NCI-H187 treated with DMSO at 0.1 percent for 48 hours (cell line): ENCODE results near the gene TRAF3.

ENCODE experiments used
- DNase-seq: peaks from one replicate; lab custom pipeline; 2025; lab: John Stamatoyannopoulos, UW

Gene TRAF3

DNA sequence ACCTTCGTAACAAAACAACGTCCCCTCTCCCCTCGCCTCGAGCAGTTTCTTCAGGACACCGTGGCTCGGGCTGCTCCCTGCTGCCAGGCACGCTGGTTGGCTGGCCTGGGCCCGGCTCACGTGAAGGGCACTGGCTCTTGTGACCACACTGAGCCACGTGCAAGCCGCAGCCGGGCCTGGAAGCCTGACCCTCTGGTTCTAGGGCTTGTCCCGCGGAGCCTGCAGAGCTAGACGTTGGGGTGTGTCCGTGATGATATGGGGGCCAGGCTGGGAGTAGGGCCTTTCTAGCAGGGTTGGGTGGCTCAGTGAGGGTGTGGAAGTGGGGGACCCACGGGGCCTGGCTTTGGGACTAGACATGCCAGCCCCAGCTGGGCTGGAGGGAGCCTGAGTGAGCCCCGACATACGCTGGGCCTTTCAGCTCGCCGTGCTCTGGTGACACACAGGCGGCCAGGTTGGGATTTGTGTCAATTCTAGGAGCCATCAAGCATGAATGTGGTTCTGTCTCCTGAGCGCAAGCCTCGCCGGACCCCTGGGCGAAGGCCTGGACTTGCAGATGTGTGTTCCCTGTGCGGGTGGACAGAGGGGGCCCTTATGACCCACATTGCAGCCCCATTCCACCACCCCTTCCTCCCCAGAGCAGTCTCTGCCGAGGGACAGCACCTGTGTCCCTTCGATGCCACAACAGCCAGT, 131.7 kb downstream of the TRAF3 start:
- DNase-seq: no peak

DNA sequence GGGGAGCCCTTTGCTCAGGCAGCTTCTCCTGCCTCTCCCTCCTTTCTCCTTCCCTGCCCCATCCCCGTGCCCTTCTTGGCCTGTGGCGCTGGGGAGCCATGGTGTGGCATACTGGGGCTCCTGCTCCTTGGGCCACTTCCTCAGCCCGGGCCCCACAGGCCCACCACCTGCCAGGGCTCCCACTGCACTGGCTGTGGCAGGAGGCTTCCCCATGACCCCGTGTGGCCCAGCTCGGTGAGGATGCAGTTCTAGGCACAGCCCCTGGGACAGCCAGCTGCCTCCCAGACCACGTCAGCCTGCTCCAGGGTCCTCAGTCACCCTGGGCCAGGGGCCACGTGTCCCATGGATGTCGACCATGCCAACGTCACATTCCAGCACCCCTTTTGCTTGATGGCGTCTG, 132.2 kb downstream of the TRAF3 start:
- no peak for DNase-seq

DNA sequence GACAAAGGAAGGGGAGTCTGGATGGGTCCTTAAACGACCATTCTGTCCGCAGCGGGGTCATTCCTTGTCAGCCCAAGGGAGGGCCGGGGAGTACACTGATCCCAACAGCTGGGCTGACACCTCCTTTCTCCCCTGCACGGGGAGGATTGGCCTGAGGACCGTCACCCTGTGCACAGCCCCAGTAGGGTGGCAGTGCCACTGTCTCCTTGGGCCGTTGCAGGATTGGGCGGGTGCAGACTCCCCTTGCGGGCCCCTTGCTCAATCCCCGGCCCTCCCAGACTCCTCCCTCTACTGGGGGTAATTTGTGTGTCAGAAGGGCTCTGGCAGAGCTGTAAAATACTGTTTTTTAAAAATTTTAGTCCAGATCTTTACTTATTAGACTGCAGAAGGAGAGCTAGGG, 132.7 kb downstream of the TRAF3 start:
- DNase-seq: no peak

DNA sequence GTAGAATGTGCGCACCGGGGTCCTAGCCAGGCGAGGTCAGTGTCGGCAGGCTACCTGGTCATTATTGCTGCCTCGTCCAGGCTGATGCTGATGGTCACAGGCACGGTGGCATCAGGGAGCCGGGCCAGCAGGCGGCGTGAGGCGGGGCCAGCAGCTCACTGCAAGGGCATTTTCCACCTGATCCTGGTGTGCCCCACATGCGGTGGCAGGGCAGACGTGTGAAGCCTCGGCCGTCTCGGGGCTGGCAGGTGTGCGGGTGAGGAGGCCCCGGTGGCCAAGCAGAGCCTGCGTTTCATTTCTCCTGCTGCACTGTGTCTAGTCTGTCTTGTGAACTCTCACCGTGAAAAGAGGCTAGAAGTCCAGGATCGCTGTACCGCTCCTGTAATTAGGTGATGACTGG, 133.2 kb downstream of the TRAF3 start:
- no peak for DNase-seq

DNA sequence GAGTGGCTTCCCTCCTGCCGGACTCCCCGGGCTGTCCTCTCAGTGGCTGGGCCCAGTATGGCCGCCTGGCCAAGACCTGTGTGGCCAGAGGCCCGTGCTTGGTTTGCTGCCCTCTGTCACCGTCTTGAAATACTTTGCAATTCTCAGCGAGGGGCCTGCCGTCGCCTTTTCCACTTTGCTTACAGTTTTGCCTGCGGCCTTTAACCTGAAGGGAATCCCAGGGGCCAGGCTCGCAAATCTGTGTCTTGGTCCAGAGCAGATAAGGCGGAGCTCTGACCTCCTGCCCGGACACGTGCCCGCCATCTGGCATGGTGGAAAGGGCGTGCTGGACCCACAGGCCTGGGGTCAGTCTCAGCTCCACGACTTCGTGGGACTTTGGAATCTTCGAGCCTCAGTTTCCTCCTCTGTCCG, 134.3 kb downstream of the TRAF3 start:
- DNase-seq: no peak

DNA sequence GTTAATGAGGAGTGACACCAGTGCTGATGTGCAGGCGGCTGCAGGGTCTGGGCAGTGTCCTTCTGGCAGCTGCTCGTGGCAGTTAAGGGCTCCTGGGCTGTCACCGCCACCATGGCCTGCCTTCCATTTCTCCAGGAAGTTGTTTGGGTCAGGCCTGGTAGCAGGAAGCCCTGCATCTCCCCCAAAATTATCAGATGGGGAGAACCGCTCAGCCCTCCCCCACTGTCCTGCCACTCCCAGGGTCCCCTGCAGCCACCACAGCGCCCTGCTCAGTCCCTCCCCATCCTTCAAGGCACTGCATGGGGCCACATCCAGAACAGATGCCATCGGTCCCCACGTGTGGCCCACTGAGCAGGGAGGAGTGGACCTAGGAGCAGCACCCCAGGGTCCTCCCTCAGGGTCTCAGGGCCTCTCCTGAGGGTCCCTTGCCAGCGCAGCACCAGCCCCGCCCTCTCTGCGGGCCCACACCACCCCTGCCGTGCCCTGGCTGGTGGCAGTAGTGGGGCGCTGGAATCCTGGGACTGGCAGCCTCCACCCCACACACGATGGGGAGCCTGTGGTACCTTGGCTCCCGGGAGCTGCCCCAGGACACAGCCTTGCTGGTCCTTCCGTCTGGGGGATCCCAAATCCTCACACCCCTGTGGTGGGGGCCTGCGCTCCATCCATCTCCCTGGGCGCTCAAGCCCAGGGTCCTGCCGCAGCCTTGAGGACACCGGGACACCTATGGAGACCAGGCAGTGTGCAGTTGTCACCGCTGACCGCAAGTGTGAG, 134.9 kb downstream of the TRAF3 start:
- DNase-seq: no peak

DNA sequence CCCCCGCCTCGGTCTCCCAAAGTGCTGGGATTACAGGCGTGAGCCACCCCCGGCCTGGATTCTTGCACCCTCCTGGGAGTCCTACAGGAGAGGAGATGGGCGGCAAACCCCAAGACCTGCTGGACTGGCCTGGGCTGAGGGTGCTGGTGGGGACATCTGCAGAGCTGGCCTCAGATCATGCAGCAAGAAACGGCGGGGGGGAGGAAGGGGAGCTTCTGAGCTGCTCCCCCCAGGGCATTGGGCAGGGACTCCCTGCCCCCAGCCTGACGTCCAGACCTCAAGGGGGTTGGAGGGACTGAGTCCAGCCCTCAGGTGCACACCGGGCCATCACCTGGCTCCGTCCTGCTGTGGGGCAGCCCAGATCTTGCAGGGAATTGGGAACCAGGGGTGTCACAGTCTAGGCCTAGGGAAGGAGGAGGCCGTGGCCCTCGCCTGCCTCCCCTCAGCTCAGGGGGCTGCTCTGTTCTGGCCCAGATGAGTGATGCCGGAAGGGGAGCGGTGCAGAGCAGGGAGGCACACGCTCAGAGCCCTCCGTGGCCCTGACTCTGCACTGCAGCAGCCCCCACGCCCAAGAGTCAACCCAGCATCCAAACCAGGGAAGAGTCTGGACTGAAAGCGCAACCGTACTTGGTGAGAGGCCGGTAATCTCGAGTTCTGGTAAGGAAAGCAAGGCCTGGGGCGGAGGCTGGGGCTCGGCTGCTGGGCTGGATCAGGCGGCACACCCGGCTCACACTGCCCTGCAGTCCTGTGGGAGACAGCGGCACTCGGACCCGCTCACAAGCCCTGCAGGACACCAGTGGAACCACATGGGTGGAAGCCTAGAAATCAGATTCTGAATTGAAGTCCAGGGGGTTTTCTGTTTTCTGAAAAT, 136.3 kb downstream of the TRAF3 start:
- DNase-seq: no peak

DNA sequence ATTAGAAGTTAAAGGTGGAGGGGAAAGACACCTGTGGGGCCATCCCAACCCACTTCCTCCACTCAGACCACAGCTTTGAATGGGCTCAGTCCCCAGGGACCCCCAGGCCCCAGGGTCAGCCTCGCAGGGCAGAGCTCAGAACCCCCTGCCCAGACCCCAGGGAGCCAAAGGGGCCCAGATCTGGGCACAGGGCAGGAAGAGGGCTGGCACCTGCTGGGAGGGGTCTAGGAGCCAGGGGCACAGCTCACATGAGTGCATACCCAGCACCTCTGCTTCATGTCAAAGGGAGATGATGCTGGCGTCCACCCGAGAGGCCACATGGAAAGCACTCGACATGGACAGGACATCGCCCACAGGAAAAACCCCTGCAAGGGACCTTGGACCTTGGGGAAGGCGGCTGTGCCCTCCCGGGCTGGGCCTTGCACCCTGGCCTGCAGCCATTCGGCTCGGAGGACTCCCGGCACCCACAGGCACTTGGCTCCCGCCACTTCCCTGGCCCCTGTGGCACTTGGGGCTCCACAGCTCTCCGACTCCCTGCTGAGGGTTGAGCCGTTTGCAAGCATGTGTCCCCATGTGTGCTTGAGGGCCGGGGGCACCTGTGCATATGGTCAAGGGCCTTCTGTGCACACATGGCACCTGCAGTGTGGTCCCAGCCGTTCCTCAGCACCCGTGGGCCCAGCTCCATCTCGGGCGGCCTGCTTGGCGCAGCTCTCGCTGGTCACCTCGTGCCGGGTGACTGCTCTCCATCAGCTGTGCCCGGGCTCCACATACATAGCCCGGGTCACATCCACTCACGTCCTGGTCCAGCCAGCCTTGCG, 137.4 kb downstream of the TRAF3 start:
- no peak for DNase-seq

DNA sequence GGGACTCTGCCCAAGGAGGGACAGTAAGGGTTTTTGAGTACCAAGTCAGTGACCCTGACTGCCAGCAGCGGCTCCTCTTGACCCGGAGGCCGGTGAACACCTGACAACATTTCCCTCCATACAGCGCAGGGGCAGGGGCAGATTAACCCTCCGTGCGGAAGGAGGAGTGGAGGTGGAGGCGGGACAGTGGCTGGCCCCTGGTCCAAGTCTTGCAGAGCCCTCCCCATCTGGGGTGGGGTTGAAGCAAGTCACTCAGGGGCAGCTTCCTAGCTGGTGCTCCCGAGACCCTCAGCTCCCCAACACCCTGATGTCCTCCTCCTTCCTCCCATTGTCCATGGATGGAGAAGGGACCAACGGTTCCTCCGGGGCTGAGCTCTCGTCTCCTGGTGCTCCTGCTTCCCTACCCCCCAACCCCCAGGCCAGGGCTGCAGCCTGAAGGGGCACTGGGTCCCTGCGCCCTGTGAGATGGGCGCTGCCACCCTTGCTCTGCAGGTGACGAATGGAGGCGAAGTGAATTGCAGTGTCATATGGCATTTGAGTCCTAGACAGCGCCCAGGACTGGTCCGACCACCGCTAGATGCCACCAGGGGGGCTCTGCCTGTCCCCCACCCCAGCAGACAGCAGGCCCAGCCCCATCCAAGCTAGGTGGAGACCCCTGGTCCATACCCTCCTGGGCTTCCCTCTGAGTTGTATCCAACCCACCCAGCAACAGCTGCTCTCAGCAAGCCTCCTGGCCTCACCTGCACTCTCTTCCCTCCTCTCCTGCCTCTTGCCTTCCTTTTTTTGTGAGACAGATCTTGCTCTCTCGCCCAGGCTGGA, 138.3 kb downstream of the TRAF3 start:
- DNase-seq: no peak

DNA sequence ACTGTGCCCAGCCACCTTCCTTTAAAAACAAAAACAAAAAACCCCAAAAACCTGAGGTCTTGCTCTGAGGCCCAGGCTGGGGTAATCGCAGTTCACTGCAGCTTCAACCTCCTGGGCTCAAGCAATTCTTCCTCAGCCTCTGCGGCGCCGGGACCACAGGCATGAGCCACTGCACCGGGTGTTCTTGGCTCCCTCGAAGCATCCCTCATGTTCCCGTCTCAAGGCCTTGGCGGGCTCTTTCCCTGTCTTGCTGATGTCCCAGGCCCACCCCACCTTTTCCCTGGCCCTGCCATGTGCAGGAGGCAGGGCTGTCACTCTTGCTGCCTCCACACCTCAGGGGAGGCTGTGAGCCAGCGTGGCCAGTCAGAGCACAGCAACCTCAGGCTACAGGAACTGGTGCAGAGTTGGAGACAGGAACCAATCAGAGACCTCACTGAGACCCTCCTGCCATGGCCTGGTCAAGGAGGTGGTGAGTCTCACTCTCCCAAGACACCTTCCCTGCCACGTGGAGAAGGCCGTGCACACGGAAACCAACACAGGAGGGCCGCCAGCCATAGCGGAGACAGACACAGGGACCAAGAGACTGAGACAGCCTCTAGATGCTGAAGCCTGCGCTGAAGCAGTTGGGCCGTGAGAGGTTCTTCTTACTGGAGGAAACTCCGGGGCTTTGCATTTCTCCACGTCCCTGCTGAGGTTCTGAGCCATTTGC, 139.3 kb downstream of the TRAF3 start:
- DNase-seq: no peak

DNA sequence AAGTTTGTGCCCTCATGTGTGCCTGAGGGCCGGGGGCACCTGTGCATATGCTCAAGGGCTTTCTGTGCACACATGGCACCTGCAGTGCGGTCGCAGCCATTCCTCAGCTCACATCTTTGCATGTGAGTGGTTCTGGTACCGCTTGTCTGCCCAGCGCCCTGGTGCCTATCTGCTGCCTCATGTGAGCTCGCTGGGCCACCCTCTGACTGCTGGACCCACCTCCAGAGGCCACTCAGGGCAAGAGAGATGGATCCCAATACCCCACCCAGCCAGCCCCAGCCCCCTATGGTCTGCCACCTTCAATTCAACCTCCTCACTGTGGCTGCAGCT, 139.8 kb downstream of the TRAF3 start:
- no peak for DNase-seq

DNA sequence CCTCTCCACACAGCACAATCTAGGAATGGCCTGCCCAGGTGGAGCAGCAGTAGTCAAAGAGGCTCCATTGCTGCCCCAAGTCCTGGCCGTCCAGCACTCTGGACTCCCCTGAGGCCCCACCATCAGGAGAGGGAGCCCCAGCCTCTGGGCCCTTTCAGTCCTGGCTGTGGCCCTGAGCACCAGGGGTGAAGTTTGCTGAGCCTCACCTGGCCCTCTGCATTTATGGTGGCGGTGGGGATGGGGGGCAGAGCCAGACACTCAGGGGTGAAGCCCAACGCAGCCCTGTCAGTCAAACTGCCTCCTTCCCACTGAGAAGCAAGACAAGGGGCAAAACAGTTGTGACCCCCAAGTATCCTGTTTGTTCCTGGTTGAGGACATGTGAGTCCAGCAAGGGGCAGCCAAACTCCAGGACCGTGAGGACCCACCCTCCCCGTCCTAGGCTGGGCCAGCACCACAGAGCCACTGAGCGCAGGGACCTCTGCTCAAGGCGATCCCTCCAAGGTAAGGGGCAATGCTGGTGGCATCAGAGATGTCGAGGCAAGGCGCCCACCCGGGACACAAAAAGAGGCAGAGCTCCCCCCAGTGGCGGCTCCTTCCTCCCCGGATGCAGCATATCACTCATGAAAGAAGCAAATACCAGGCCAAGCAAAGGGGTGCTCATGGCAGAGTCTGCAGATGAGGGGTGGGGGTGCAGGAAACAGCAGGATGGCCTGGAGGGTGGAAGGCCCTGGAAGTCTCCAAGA, 140.4 kb downstream of the TRAF3 start:
- DNase-seq: no peak

DNA sequence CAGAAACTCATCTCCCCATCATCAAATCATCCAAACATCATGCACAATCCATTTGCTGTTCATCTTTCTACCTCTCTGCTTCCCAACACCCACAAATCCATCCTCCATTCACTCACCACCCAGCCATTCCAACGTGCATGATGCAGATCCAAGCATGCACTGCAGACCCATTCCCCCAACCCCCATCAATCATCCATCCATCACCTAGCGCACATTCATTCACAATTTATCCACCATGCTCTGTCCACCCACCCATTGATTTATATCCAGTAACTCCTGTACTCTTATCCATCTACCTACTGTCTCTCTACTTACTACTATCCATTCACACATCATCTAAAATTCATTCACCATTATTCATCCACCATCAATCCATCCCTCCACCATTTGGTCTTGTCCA, 141.2 kb downstream of the TRAF3 start:
- no peak for DNase-seq

DNA sequence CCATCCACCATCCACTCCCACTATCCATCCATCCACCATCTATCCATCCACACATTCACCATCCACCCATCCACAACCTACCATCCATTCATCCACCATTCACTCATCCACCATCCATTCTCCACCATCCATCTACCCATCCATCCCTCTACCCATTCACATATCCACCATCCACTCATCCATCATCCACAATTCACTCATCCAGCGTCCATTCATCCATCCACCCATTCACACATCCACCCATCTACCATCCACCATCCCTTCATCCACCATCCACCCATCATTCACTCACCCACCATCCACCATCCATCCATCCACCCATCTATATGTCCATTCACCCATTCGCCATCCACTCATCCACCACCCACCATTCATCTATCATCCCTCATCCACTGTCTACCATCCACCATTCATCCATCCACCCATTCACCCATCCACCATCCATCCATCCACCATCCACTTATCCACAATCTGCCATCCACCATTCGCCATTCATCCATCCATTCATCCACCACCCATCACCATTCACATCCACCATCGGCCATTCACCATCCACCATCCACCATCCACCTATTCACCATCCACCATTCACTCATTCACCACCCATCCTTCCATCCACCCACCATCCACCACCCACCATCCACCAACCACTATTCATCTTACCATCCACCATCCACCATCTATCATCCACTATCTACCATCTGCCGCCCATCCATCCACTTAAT, 143.2 kb downstream of the TRAF3 start:
- no peak for DNase-seq

DNA sequence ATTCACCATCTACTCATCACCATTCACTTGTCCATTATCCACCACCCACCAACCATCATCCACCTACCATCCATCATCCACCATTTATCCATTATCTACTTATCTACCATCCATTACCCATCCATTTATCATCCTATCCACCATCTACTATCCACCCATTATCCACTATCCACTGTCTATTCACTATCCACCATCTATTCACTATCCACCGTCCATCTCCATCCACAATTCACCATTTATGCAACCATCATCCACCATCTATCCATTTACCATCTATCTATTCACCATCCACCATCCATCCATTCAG, 143.7 kb downstream of the TRAF3 start:
- no peak for DNase-seq

DNA sequence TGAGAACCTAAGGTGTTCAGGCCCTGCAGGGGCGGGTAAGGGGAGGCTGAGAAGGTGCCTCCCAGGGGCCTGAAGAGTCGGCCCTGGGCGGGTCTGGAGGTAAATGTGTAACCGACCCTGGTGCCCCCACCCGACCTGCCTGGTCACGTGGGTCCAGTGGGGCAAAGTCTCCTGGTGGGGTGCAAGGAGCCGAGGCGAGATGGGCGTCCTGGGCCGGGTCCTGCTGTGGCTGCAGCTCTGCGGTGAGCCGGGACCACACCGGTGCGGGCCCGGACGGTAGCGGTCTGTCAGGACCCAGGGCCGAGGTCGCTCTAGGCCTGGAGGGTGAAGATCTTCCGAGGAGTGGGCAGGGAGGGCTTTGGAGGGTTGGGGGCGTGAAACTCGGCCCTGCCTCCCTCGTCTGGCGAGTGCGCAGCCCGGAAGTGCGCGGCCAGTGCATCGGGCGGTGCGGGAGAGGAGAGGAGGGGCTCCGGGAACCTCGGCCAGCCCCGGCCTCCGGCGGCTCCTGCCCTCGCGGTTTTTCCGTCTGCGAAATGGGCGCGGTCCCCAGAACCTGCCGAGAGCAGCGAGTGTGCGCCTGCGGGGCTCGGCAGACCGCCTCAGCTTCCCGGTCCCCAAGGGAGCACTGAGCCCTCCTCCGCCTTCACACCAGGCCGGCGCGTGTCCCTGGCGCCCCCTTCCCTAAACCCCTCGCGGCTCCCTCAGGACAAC, 145.4 kb downstream of the TRAF3 start, which contains the start of gene AMN:
Gene AMN (plus strand): TSS at position 174 of the 711 bp plus-strand sequence. CDS start 26 bp downstream, at position 200.
- DNase-seq: no peak

DNA sequence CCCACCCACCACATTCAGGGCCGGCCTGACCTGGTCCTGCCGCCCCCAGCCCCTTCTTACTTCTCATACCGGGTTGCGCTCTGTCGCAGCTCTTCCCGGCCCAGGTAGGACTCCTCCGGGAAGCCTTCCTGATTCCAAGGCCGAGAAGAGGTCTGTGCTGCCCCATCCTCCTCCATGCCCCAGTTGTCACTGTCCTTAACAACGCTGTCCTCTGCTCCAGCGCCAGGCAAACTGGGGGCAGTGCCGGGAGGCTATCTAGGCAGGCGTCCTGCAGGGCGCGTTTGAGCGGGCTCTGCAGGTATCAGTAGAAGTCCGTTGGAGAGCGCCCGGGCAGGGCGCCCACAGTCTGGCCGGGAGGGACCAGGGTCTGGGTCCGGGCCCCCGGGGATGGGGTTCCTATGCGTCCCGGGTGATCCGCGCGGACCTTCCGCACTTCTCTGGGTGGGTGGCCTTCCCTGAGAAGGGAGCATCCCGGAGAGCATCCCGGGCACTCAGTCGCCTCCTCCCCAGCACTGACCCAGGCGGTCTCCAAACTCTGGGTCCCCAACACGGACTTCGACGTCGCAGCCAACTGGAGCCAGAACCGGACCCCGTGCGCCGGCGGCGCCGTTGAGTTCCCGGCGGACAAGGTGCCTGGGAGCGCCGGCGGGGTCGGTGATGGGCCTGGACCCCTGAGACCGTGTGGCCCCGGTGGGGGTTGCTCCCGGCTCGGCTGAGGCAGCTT, 146.1 kb downstream of the TRAF3 start:
- no peak for DNase-seq
